H9 (cell line): Measurements from ENCODE around the gene CNTN3. TPM values are rescaled to one million over a fixed set of nuclear protein-coding genes. Genes with fewer than 3 reads are reported as not detected.

ENCODE experiments used
- DNase-seq: peaks from one replicate; pipeline ENCODE4 v3.0.0-alpha.2; 2017
- H2AFZ ChIP-seq: one replicate; pipeline ENCODE4 v1.6.1; 2013; ENCODE audit warnings: mild to moderate bottlenecking, low read length, control low read depth, moderate library complexity
- H2AK5ac ChIP-seq: 2 replicates; pipeline ENCODE4 v1.6.1; 2013; ENCODE audit warnings: low read length, control low read depth, mixed read lengths; ENCODE audit not compliant: insufficient read length
- H2BK120ac ChIP-seq: one replicate; pipeline ENCODE4 v1.6.1; 2013; ENCODE audit warnings: low read depth, mild to moderate bottlenecking, low read length, control low read depth, inconsistent platforms; ENCODE audit not compliant: poor library complexity, severe bottlenecking
- H2BK12ac ChIP-seq: 2 replicates; pipeline ENCODE4 v1.6.1; 2013; ENCODE audit warnings: low read length, control low read depth, mixed read lengths, low read depth; ENCODE audit not compliant: insufficient read length
- H2BK15ac ChIP-seq: 2 replicates; pipeline ENCODE4 v1.6.1; 2013; ENCODE audit warnings: low read depth, low read length, control low read depth
- H2BK20ac ChIP-seq: one replicate; pipeline ENCODE4 v1.6.1; 2013; ENCODE audit warnings: low read depth, mild to moderate bottlenecking, low read length, control low read depth, inconsistent platforms; ENCODE audit not compliant: poor library complexity, severe bottlenecking
- H2BK5ac ChIP-seq: 2 replicates; pipeline ENCODE4 v1.6.1; 2013; ENCODE audit warnings: low read length, control low read depth, mixed read lengths; ENCODE audit not compliant: insufficient read length
- H3K14ac ChIP-seq: 2 replicates; pipeline ENCODE4 v1.6.1; 2013; ENCODE audit warnings: low read length, control low read depth; ENCODE audit not compliant: insufficient read depth
- H3K18ac ChIP-seq: 2 replicates; pipeline ENCODE4 v1.6.1; 2013; ENCODE audit warnings: low read depth, mild to moderate bottlenecking, mixed read lengths, low read length, control low read depth; ENCODE audit not compliant: insufficient read length
- H3K23ac ChIP-seq: 2 replicates; pipeline ENCODE4 v1.6.1; 2013; ENCODE audit warnings: low read length, control low read depth, mixed read lengths, low read depth; ENCODE audit not compliant: insufficient read length
- H3K23me2 ChIP-seq: 2 replicates; pipeline ENCODE4 v1.6.1; 2013; ENCODE audit warnings: low read depth, mild to moderate bottlenecking, mixed read lengths, low read length, control low read depth; ENCODE audit not compliant: insufficient read length, poor library complexity, severe bottlenecking
- H3K27ac ChIP-seq: 2 replicates; pipeline ENCODE4 v1.5.1; 2013; ENCODE audit warnings: low read length, control low read depth, mixed read lengths, low read depth; ENCODE audit not compliant: insufficient read length
- H3K27me3 ChIP-seq: 2 replicates; pipeline ENCODE4 v1.6.1; 2013; ENCODE audit warnings: low read length, control low read depth, inconsistent platforms; ENCODE audit not compliant: insufficient read depth
- H3K4ac ChIP-seq: 2 replicates; pipeline ENCODE4 v1.6.1; 2013; ENCODE audit warnings: low read depth, mild to moderate bottlenecking, control low read depth, inconsistent platforms, low read length, moderate library complexity
- H3K4me1 ChIP-seq: 2 replicates; pipeline ENCODE4 v1.6.1; 2013; ENCODE audit warnings: low read length, control low read depth, inconsistent platforms; ENCODE audit not compliant: insufficient read depth
- H3K4me2 ChIP-seq: 2 replicates; pipeline ENCODE4 v1.6.1; 2013; ENCODE audit warnings: low read length, control low read depth, mixed read lengths; ENCODE audit not compliant: insufficient read length, insufficient read depth
- H3K56ac ChIP-seq: 2 replicates; pipeline ENCODE4 v1.6.1; 2013; ENCODE audit warnings: low read depth, mild to moderate bottlenecking, mixed read lengths, low read length, control low read depth; ENCODE audit not compliant: insufficient read length
- H3K79me1 ChIP-seq: 2 replicates; pipeline ENCODE4 v1.6.1; 2013; ENCODE audit warnings: low read depth, mild to moderate bottlenecking, moderate library complexity, low read length, control low read depth, inconsistent platforms; ENCODE audit not compliant: insufficient read depth, poor library complexity, severe bottlenecking
- H3K79me2 ChIP-seq: 2 replicates; pipeline ENCODE4 v1.6.1; 2013; ENCODE audit warnings: low read length, control low read depth, inconsistent platforms; ENCODE audit not compliant: insufficient read depth
- H3K9ac ChIP-seq: 2 replicates; pipeline ENCODE4 v1.6.1; 2013; ENCODE audit warnings: low read length, control low read depth, mixed read lengths; ENCODE audit not compliant: insufficient read length; ENCODE audit errors: extremely low read depth
- H3K9me3 ChIP-seq: one replicate; pipeline ENCODE4 v1.6.1; 2013; ENCODE audit warnings: low read depth, low read length, inconsistent platforms; ENCODE audit not compliant: control insufficient read depth
- H3T11ph ChIP-seq: one replicate; pipeline ENCODE4 v1.6.1; 2013; ENCODE audit warnings: mild to moderate bottlenecking, low read length, control low read depth, inconsistent platforms
- H4K20me1 ChIP-seq: one replicate; pipeline ENCODE4 v1.6.1; 2013; ENCODE audit not compliant: control insufficient read depth, insufficient read length, insufficient read depth
- H4K5ac ChIP-seq: 2 replicates; pipeline ENCODE4 v1.6.1; 2013; ENCODE audit warnings: low read depth, mild to moderate bottlenecking, mixed read lengths, low read length, control low read depth; ENCODE audit not compliant: insufficient read length
- H4K8ac ChIP-seq: replicated peaks from 2 replicates; pipeline ENCODE4 v1.6.1; 2013; ENCODE audit warnings: low read length, control low read depth, mixed read lengths, low read depth; ENCODE audit not compliant: insufficient read length
- H4K91ac ChIP-seq: 2 replicates; pipeline ENCODE4 v1.6.1; 2013; ENCODE audit warnings: low read depth, mild to moderate bottlenecking, moderate library complexity, mixed read lengths, low read length, control low read depth; ENCODE audit not compliant: insufficient read length
- H3K27ac Mint-ChIP-seq, 3 experiments: 2 replicates in 2 of 3; 3 replicates in 1 of 3; pipeline ENCODE4 v1.8.0; 2020 to 2021; ENCODE audit warnings: mixed read lengths in 3 of 3, mild to moderate bottlenecking in 1 of 3, moderate library complexity in 1 of 3
- H3K27me3 Mint-ChIP-seq: 2 replicates; pipeline ENCODE4 v1.8.0; 2021; ENCODE audit warnings: low read depth, mild to moderate bottlenecking, moderate library complexity, mixed read lengths
- H3K36me3 Mint-ChIP-seq, 3 experiments: 2 replicates in 2 of 3; 3 replicates in 1 of 3; pipeline ENCODE4 v1.8.0; 2020 to 2021; ENCODE audit warnings: low read depth in 3 of 3, mixed read lengths in 3 of 3; ENCODE audit not compliant: insufficient read depth in 1 of 3
- H3K4me1 Mint-ChIP-seq, 2 experiments: 2 replicates each; pipeline ENCODE4 v1.8.0; 2020; ENCODE audit warnings: mixed read lengths in 2 of 2
- H3K4me3 Mint-ChIP-seq, 2 experiments: 2 replicates in 1 of 2; 3 replicates in 1 of 2; pipeline ENCODE4 v1.8.0; 2020 to 2021; ENCODE audit warnings: mild to moderate bottlenecking in 2 of 2, mixed read lengths in 2 of 2, moderate library complexity in 1 of 2
- H3K9me3 Mint-ChIP-seq, 2 experiments: 2 replicates in 1 of 2; 3 replicates in 1 of 2; pipeline ENCODE4 v1.8.0; 2020; ENCODE audit warnings: mild to moderate bottlenecking in 2 of 2, mixed read lengths in 2 of 2, moderate library complexity in 1 of 2
- CTCF ChIP-seq: fragments of 200-600 bp; sonication (generic); conservative IDR thresholded peaks from 3 replicates; pipeline ENCODE4 v1.8.0; 2021; ENCODE audit warnings: antibody characterized with exemption, mild to moderate bottlenecking
- total RNA-seq: library from RNA; stranded (reverse); gene quantifications from 2 replicates; pipeline ENCODE4 v1.2.1, GENCODE V29; 2021

The CNTN3 gene
- total RNA-seq, 1 experiment from 2014 or later, result not detected

- Mint-ChIP-seq H3K4me1 (no peaks in the 10 kb centered on the region), H3K27me3 (peaks cover 1% of the 10 kb centered on the region; the same call in 1 of the 2 replicates), H3K4me3 (no peak overlapping the region), H3K9me3 (no peaks in the 10 kb centered on the region), H3K36me3 (no peaks in the 10 kb centered on the region; a peak in 1 of 7 replicates), H3K27ac (no peak overlapping the region)
- Histone ChIP-seq H3K18ac (no peak overlapping the region), H2BK5ac (no peak overlapping the region), H3K27me3 (no peaks in the 10 kb centered on the region), H3K4me2 (no peak overlapping the region), H3T11ph (no peak overlapping the region), H3K23ac (no peak overlapping the region), H3K9me3 (no peaks in the 10 kb centered on the region), H4K20me1 (no peaks in the 10 kb centered on the region), H3K79me2 (no peaks in the 10 kb centered on the region), H3K23me2 (no peaks in the 10 kb centered on the region), H2BK12ac (no peak overlapping the region), H3K9ac (no peak overlapping the region), H3K79me1 (no peaks in the 10 kb centered on the region), H4K8ac (no peak overlapping the region), H2AFZ (no peak overlapping the region), H2BK20ac (no peak overlapping the region), H2BK120ac (no peak overlapping the region), H3K27ac (no peak overlapping the region), H3K56ac (no peak overlapping the region), H4K91ac (no peak overlapping the region), H3K4me1 (no peaks in the 10 kb centered on the region), H2AK5ac (no peak overlapping the region), H4K5ac (no peak overlapping the region), H3K4ac (no peak overlapping the region), H2BK15ac (no peak overlapping the region), H3K14ac (no peak overlapping the region)
- DNase-seq, result no peak
- no peak for TF ChIP-seq CTCF
Observed at GRCh38 chr3:74640211-74640610, 25.8 kb upstream of the CNTN3 start.
